ENCODE data around the gene ZMAT5.

Gene ZMAT5

GRCh38 chr22:29751669-29752068, 15.1 kb downstream of the ZMAT5 start:
- no peak for DNase-seq

- DNase-seq = peak; percentile 44
These were observed 16.0 kb downstream of the ZMAT5 start for GRCh38 chr22:29750559-29751538.

- DNase-seq = no peak
These were observed 16.8 kb downstream of the ZMAT5 start for GRCh38 chr22:29750029-29750428.

- no peak for DNase-seq
These were observed 18.4 kb downstream of the ZMAT5 start for GRCh38 chr22:29748248-29748893.

GRCh38 chr22:29747832-29748231, 19.0 kb downstream of the ZMAT5 start:
- no peak for DNase-seq

- DNase-seq = no peak
These were observed 21.9 kb downstream of the ZMAT5 start for GRCh38 chr22:29744902-29745301.

GRCh38 chr22:29742326-29742725, 24.5 kb downstream of the ZMAT5 start:
- DNase-seq = no peak

GRCh38 chr22:29741926-29742325, 24.9 kb downstream of the ZMAT5 start:
- DNase-seq = no peak

- DNase-seq = no peak
These were observed 26.6 kb downstream of the ZMAT5 start for GRCh38 chr22:29740216-29740615.

- DNase-seq = no peak
These were observed 27.4 kb downstream of the ZMAT5 start for GRCh38 chr22:29739346-29739875.

- no peak for DNase-seq
These were observed 28.5 kb downstream of the ZMAT5 start for GRCh38 chr22:29738118-29738815.

GRCh38 chr22:29737251-29738117, 29.3 kb downstream of the ZMAT5 start:
- no peak for DNase-seq

GRCh38 chr22:29735416-29735815, 31.4 kb downstream of the ZMAT5 start:
- no peak for DNase-seq

GRCh38 chr22:29734838-29735237, 32.0 kb downstream of the ZMAT5 start:
- no peak for DNase-seq

- no peak for DNase-seq
These were observed 32.4 kb downstream of the ZMAT5 start for GRCh38 chr22:29734406-29734805.

GRCh38 chr22:29733362-29734201, 33.2 kb downstream of the ZMAT5 start:
- no peak for DNase-seq

- DNase-seq = no peak
These were observed 33.9 kb downstream of the ZMAT5 start for GRCh38 chr22:29732883-29733282.

- DNase-seq = no peak
These were observed 35.6 kb downstream of the ZMAT5 start for GRCh38 chr22:29731058-29731850.

- no peak for DNase-seq
These were observed 37.6 kb downstream of the ZMAT5 start for GRCh38 chr22:29729161-29729560.

- DNase-seq = no peak
These were observed 39.7 kb downstream of the ZMAT5 start for GRCh38 chr22:29727131-29727523.
